IMR-90 (cell line): ENCODE results near the gene VPS39. TPM values are rescaled to one million over a fixed set of nuclear protein-coding genes. Genes with fewer than 3 reads are reported as not detected.

Source experiments
- ATAC-seq: fragments of 200-7000 bp; cut with Tn5 transposase; 2 replicates; pipeline ENCODE4 v1.9.1; 2020; ENCODE audit warnings: low read depth, mild to moderate bottlenecking, moderate library complexity
- BruUV-seq: library from RNA; stranded (reverse); fragments of 400-500 nt; replicated peaks from 2 replicates; lab custom pipeline; 2021; lab: Mats Ljungman, UMichigan
- CTCF ChIA-PET: fragments of 300-600 bp; formaldehyde crosslinking; extraction: SDS; loops from one replicate; lab custom pipeline; 2021; ENCODE audit warnings: antibody characterized with exemption; lab: Yijun Ruan, JAX
- POLR2A ChIA-PET: fragments of 300-600 bp; sonication (Branson Sonifier 250); formaldehyde crosslinking; loops from one replicate; lab custom pipeline; 2022; ENCODE audit warnings: antibody characterized with exemption; ENCODE audit not compliant: unreplicated experiment; lab: Charles Lee
- DNase-seq: peaks from one replicate; pipeline ENCODE4 v3.0.0; 2013
- H2AFZ ChIP-seq: replicated peaks from 2 replicates; pipeline ENCODE3; 2013; ENCODE audit warnings: low read length, mild to moderate bottlenecking; ENCODE audit not compliant: poor library complexity
- H2AK5ac ChIP-seq: 2 replicates; pipeline ENCODE4 v1.6.1; 2013; ENCODE audit warnings: low read depth, low read length, inconsistent platforms
- H2AK9ac ChIP-seq: replicated peaks from 2 replicates; pipeline ENCODE3; 2013; ENCODE audit warnings: mild to moderate bottlenecking, low read depth, low read length, moderate library complexity; ENCODE audit not compliant: poor library complexity
- H2BK120ac ChIP-seq: 2 replicates; pipeline ENCODE4 v1.6.1; 2013; ENCODE audit warnings: low read depth, low read length, inconsistent platforms
- H2BK15ac ChIP-seq: 3 replicates; pipeline ENCODE4 v1.6.1; 2013; ENCODE audit warnings: low read depth, low read length, inconsistent platforms
- H2BK20ac ChIP-seq: 2 replicates; pipeline ENCODE4 v1.6.1; 2013; ENCODE audit warnings: low read depth, mild to moderate bottlenecking, inconsistent platforms, low read length, moderate library complexity
- H2BK5ac ChIP-seq: 2 replicates; pipeline ENCODE4 v1.6.1; 2013; ENCODE audit warnings: mild to moderate bottlenecking, low read depth, low read length, inconsistent platforms; ENCODE audit not compliant: poor library complexity, severe bottlenecking
- H3K14ac ChIP-seq: replicated peaks from 2 replicates; pipeline ENCODE4 v1.6.1; 2013; ENCODE audit warnings: low read depth, low read length, inconsistent platforms
- H3K18ac ChIP-seq: 2 replicates; pipeline ENCODE4 v1.6.1; 2013; ENCODE audit warnings: low read depth, low read length, control low read depth
- H3K23ac ChIP-seq: 2 replicates; pipeline ENCODE4 v1.6.1; 2013; ENCODE audit warnings: low read depth, low read length, inconsistent platforms
- H3K27ac ChIP-seq: 2 replicates; pipeline ENCODE4 v1.5.1; 2013; ENCODE audit warnings: mild to moderate bottlenecking, control low read depth, low read length; ENCODE audit not compliant: insufficient read depth
- H3K27me3 ChIP-seq: 2 replicates; pipeline ENCODE4 v1.6.1; 2013; ENCODE audit warnings: low read length; ENCODE audit not compliant: control insufficient read depth, insufficient read depth
- H3K36me3 ChIP-seq: 2 replicates; pipeline ENCODE4 v1.6.1; 2013; ENCODE audit warnings: low read length, mixed read lengths; ENCODE audit not compliant: control insufficient read depth, insufficient read depth
- H3K4ac ChIP-seq: 2 replicates; pipeline ENCODE4 v1.6.1; 2013; ENCODE audit warnings: low read depth, low read length, inconsistent platforms
- H3K4me1 ChIP-seq: 2 replicates; pipeline ENCODE4 v1.6.1; 2013; ENCODE audit warnings: low read length, mixed read lengths; ENCODE audit not compliant: control insufficient read depth, insufficient read depth
- H3K4me2 ChIP-seq: 2 replicates; pipeline ENCODE4 v1.6.1; 2013; ENCODE audit warnings: low read depth, mild to moderate bottlenecking, control low read depth, low read length, moderate library complexity
- H3K4me3 ChIP-seq: 2 replicates; pipeline ENCODE4 v1.5.1; 2013; ENCODE audit warnings: low read depth, mild to moderate bottlenecking, control low read depth, low read length, moderate library complexity; ENCODE audit not compliant: insufficient read depth
- H3K56ac ChIP-seq: 2 replicates; pipeline ENCODE4 v1.6.1; 2013; ENCODE audit warnings: low read length, inconsistent platforms; ENCODE audit not compliant: insufficient read depth; ENCODE audit errors: extremely low read depth
- H3K79me1 ChIP-seq, 2 experiments: 2 replicates each; pipeline ENCODE4 v1.6.1; 2013; ENCODE audit warnings: low read length in 2 of 2, inconsistent platforms in 1 of 2, low read depth in 1 of 2
- H3K9ac ChIP-seq: 2 replicates; pipeline ENCODE4 v1.6.1; 2013; ENCODE audit warnings: low read depth, low read length, control low read depth
- H3K9me1 ChIP-seq: 2 replicates; pipeline ENCODE4 v1.6.1; 2013; ENCODE audit warnings: low read length, inconsistent platforms; ENCODE audit not compliant: insufficient read depth
- H3K9me3 ChIP-seq: 2 replicates; pipeline ENCODE4 v1.6.1; 2013; ENCODE audit warnings: low read length; ENCODE audit not compliant: control insufficient read depth, insufficient read depth
- H4K20me1 ChIP-seq: 2 replicates; pipeline ENCODE4 v1.6.1; 2013; ENCODE audit warnings: low read length, inconsistent platforms; ENCODE audit not compliant: insufficient read depth
- H4K5ac ChIP-seq: 2 replicates; pipeline ENCODE4 v1.6.1; 2013; ENCODE audit warnings: mild to moderate bottlenecking, low read depth, low read length, control low read depth
- H4K8ac ChIP-seq, 2 experiments: 2 replicates each; pipeline ENCODE4 v1.6.1; 2013; ENCODE audit warnings: low read depth in 2 of 2, low read length in 2 of 2, control low read depth in 1 of 2, inconsistent platforms in 1 of 2
- H4K91ac ChIP-seq: 2 replicates; pipeline ENCODE4 v1.6.1; 2013; ENCODE audit warnings: low read depth, low read length, inconsistent platforms; ENCODE audit not compliant: insufficient read depth
- BHLHE40 ChIP-seq: fragments of 150-350 bp; IDR thresholded peaks from 2 replicates; pipeline ENCODE4 v1.6.1; 2016; ENCODE audit warnings: mild to moderate bottlenecking, low read depth, low read length
- CEBPB ChIP-seq: IDR thresholded peaks from 2 replicates; pipeline ENCODE4 v1.6.1; 2012; ENCODE audit warnings: low read depth, low read length, improper control_type of control experiment
- CHD1 ChIP-seq: IDR thresholded peaks from 2 replicates; pipeline ENCODE4 v1.6.1; 2012; ENCODE audit warnings: low read depth, low read length, improper control_type of control experiment
- FOS ChIP-seq: fragments of 150-350 bp; IDR thresholded peaks from 2 replicates; pipeline ENCODE4 v1.6.1; 2016; ENCODE audit warnings: low read depth, low read length
- MAFK ChIP-seq: IDR thresholded peaks from 2 replicates; pipeline ENCODE4 v1.6.1; 2012; ENCODE audit warnings: low read depth, low read length, improper control_type of control experiment
- MAZ ChIP-seq: IDR thresholded peaks from 2 replicates; pipeline ENCODE4 v1.6.1; 2012; ENCODE audit warnings: low read depth, mild to moderate bottlenecking, low read length, improper control_type of control experiment, moderate library complexity, borderline replicate concordance
- MXI1 ChIP-seq: IDR thresholded peaks from 2 replicates; pipeline ENCODE4 v1.6.1; 2012; ENCODE audit warnings: low read depth, mild to moderate bottlenecking, low read length, moderate library complexity, borderline replicate concordance
- NFE2L2 ChIP-seq: fragments of 150-350 bp; IDR thresholded peaks from 2 replicates; pipeline ENCODE4 v1.6.1; 2016; ENCODE audit warnings: low read depth, mild to moderate bottlenecking, low read length
- POLR2A ChIP-seq: IDR thresholded peaks from 2 replicates; pipeline ENCODE4 v1.6.1; 2012; ENCODE audit warnings: mild to moderate bottlenecking, low read depth, low read length
- RAD21 ChIP-seq: IDR thresholded peaks from 2 replicates; pipeline ENCODE4 v1.6.1; 2012; ENCODE audit warnings: low read length, improper control_type of control experiment
- RFX5 ChIP-seq: IDR thresholded peaks from 2 replicates; pipeline ENCODE4 v1.8.0; 2012; ENCODE audit warnings: low read depth, mild to moderate bottlenecking, low read length, moderate library complexity
- SMC3 ChIP-seq: fragments of 150-350 bp; IDR thresholded peaks from 2 replicates; pipeline ENCODE4 v1.6.1; 2016; ENCODE audit warnings: low read depth, mild to moderate bottlenecking, antibody characterized with exemption, low read length, moderate library complexity
- WGBS, 2 experiments: methylation state at CpG; one replicate each; pipeline versions ENCODE4 v1.1.5 to v1.1.7; 2013; ENCODE audit warnings: missing lambda C conversion rate in 2 of 2; ENCODE audit not compliant: insufficient read length in 1 of 2; ENCODE audit errors: extremely low coverage in 2 of 2; 5-methylcytosine and 5-hydroxymethylcytosine counted together
- dilution Hi-C: fragments of 300-500 bp; cut with HindIII; formaldehyde crosslinking; loops from one replicate; pipeline ENCODE4 v1.14.3; 2018; ENCODE audit warnings: low sequenced_read_pairs; ENCODE audit not compliant: unreplicated experiment
- in situ Hi-C: fragments of 300-500 bp; cut with MboI; formaldehyde crosslinking; loops from 3 replicates; pipeline ENCODE4 v1.14.3; 2019; ENCODE audit warnings: low sequenced_read_pairs, inconsistent platforms, mixed read lengths
- intact Hi-C: fragments of 100-400 bp; cut with micrococcal nuclease; formaldehyde crosslinking; loops from 2 replicates; pipeline ENCODE4 v1.10.0; 2022
- polyA plus RNA-seq, 3 experiments: library from polyadenylated mRNA; depleted of rRNA; stranded (reverse); fragments of >200 nt; gene quantifications; 2 replicates each; pipeline ENCODE4 v1.2.3, GENCODE V29; 2012; ENCODE audit warnings: low replicate concordance in 1 of 3
- total RNA-seq: library from RNA; depleted of rRNA; stranded (reverse); fragments of >200 nt; gene quantifications from 2 replicates; pipeline ENCODE4 v1.2.3, GENCODE V29; 2012
- TF ChIP-seq, protein P1 (sequence below): fragments of 150-350 bp; IDR thresholded peaks from 2 replicates; pipeline ENCODE4 v1.6.1; 2017; ENCODE audit warnings: mild to moderate bottlenecking, antibody characterized with exemption, low read length, low read depth
- TF ChIP-seq, protein P2 (sequence below): conservative IDR thresholded peaks from 2 replicates; pipeline ENCODE4 v1.5.1; 2012; ENCODE audit warnings: mild to moderate bottlenecking, low read depth, low read length, improper control_type of control experiment
- TF ChIP-seq, protein P3 (sequence below): fragments of 150-350 bp; IDR thresholded peaks from 2 replicates; pipeline ENCODE4 v1.6.1; 2016; ENCODE audit warnings: low read depth, mild to moderate bottlenecking, low read length, moderate library complexity, borderline replicate concordance

The VPS39 gene
- total and polyA plus RNA-seq, 2 of the 4 experiments (the other 2 are of a cell fraction): 49.7 to 52.2 TPM

DNA sequence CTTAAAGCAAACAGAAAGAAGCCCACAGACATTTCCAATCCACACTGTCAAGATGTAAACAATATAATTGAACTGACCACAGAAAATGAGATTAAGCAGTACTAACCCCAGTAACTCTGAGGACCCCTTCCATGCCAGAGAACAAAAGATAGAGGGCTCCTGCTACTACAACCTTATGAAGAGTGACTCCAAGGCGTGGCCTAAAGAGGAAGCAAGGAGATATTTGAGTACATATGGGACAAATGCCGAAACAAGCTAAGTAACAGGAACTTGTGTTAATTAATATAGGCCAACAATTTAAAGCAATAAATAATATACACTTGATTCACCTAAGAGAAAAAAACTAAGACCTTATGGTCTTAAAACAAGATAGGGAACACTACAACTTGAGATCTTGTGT is 25.0 kb upstream of the VPS39 start:
- H2BK5ac ChIP-seq: no peak overlapping the region
- TF ChIP-seq SMC3 (no peak), FOS (no peak), CHD1 (no peak), NFE2L2 (no peak), RAD21 (no peak), MXI1 (no peak), MAFK (no peak), BHLHE40 (no peak), POLR2A (no peak), CEBPB (no peak), MAZ (no peak), RFX5 (no peak)
- TF ChIP-seq, protein P1, sequence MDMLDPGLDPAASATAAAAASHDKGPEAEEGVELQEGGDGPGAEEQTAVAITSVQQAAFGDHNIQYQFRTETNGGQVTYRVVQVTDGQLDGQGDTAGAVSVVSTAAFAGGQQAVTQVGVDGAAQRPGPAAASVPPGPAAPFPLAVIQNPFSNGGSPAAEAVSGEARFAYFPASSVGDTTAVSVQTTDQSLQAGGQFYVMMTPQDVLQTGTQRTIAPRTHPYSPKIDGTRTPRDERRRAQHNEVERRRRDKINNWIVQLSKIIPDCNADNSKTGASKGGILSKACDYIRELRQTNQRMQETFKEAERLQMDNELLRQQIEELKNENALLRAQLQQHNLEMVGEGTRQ: no peak
- TF ChIP-seq, protein P2, sequence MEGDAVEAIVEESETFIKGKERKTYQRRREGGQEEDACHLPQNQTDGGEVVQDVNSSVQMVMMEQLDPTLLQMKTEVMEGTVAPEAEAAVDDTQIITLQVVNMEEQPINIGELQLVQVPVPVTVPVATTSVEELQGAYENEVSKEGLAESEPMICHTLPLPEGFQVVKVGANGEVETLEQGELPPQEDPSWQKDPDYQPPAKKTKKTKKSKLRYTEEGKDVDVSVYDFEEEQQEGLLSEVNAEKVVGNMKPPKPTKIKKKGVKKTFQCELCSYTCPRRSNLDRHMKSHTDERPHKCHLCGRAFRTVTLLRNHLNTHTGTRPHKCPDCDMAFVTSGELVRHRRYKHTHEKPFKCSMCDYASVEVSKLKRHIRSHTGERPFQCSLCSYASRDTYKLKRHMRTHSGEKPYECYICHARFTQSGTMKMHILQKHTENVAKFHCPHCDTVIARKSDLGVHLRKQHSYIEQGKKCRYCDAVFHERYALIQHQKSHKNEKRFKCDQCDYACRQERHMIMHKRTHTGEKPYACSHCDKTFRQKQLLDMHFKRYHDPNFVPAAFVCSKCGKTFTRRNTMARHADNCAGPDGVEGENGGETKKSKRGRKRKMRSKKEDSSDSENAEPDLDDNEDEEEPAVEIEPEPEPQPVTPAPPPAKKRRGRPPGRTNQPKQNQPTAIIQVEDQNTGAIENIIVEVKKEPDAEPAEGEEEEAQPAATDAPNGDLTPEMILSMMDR: no peak
- TF ChIP-seq, protein P3, sequence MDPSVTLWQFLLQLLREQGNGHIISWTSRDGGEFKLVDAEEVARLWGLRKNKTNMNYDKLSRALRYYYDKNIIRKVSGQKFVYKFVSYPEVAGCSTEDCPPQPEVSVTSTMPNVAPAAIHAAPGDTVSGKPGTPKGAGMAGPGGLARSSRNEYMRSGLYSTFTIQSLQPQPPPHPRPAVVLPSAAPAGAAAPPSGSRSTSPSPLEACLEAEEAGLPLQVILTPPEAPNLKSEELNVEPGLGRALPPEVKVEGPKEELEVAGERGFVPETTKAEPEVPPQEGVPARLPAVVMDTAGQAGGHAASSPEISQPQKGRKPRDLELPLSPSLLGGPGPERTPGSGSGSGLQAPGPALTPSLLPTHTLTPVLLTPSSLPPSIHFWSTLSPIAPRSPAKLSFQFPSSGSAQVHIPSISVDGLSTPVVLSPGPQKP: no peak
- H2AFZ ChIP-seq: no peak overlapping the region
- H3K79me1 ChIP-seq: peaks cover 26 to 37% of the 10 kb centered on the region in 2 experiments
- H3K27me3 ChIP-seq: no peaks in the 10 kb centered on the region
- no peak overlapping the region for H3K56ac ChIP-seq
- H3K4me2 ChIP-seq: no peak overlapping the region
- H4K5ac ChIP-seq: no peak overlapping the region
- BruUV-seq: no TSS peak
- CTCF ChIA-PET: interaction anchor here (0.7 kb wide), 1 partner anchor 283 kb away, joined by 3 read pairs; no protein-coding TSS in a partner anchor
- no peak overlapping the region for H4K8ac ChIP-seq
- H3K36me3 ChIP-seq: peaks cover 29% of the 10 kb centered on the region
- dilution Hi-C loops: no loop called here
- ATAC-seq (no peak), DNase-seq (no peak)
- H3K4me3 ChIP-seq: no peak overlapping the region
- H3K14ac ChIP-seq: no peak overlapping the region
- H3K27ac ChIP-seq: no peak overlapping the region
- H3K9me3 ChIP-seq: no peaks in the 10 kb centered on the region
- in situ Hi-C loops: no loop called here
- no peaks in the 10 kb centered on the region for H3K4me1 ChIP-seq
- no peak overlapping the region for H2BK20ac ChIP-seq
- H3K9me1 ChIP-seq: peaks cover 3% of the 10 kb centered on the region; the same call in 1 of the 2 replicates
- WGBS, 2 experiments: no CpG with 5 or more reads among the region's 2 CpGs
- no peak overlapping the region for H2AK9ac ChIP-seq
- H4K91ac ChIP-seq: no peak overlapping the region
- H2BK15ac ChIP-seq: no peak overlapping the region
- no peak overlapping the region for H3K23ac ChIP-seq
- no peak overlapping the region for H3K4ac ChIP-seq
- no peak overlapping the region for H2BK120ac ChIP-seq
- H3K18ac ChIP-seq: no peak overlapping the region
- H4K20me1 ChIP-seq: no peaks in the 10 kb centered on the region
- no peak overlapping the region for H3K9ac ChIP-seq
- POLR2A ChIA-PET: interaction anchor here (0.5 kb wide), 1 partner anchor 443 kb away, joined by 3 read pairs; no protein-coding TSS in a partner anchor
- H2AK5ac ChIP-seq: no peak overlapping the region
- intact Hi-C loops: no loop called here
